Hepatocyte (in vitro differentiated cells): ENCODE results near the gene USP47. TPM values are rescaled to one million over a fixed set of nuclear protein-coding genes. Genes with fewer than 3 reads are reported as not detected.
A peak's percentile ranks its signal among the peaks of the same experiment; 100 is the strongest.

Experiments
- DNase-seq: peaks from one replicate; pipeline ENCODE4 v3.0.0-alpha.2; 2016; ENCODE audit warnings: low spot score
- H2AFZ ChIP-seq: fragments of 200-600 bp; sonication (generic); 2 replicates; pipeline ENCODE4 v1.6.0; 2016; ENCODE audit warnings: antibody characterized with exemption, mild to moderate bottlenecking
- H3K27ac ChIP-seq: fragments of 200-600 bp; sonication (generic); 2 replicates; pipeline ENCODE4 v1.5.1; 2016; ENCODE audit warnings: mild to moderate bottlenecking
- H3K27me3 ChIP-seq: fragments of 200-600 bp; sonication (generic); 2 replicates; pipeline ENCODE4 v1.6.1; 2016
- H3K36me3 ChIP-seq: fragments of 200-600 bp; sonication (generic); replicated peaks from 2 replicates; pipeline ENCODE4 v1.5.1; 2016; ENCODE audit warnings: low read depth; ENCODE audit not compliant: insufficient read depth
- H3K4me1 ChIP-seq: fragments of 200-600 bp; sonication (generic); 2 replicates; pipeline ENCODE4 v1.5.1; 2016; ENCODE audit warnings: mild to moderate bottlenecking, moderate library complexity; ENCODE audit not compliant: insufficient read depth
- H3K4me2 ChIP-seq: fragments of 200-600 bp; sonication (generic); 2 replicates; pipeline ENCODE4 v1.6.0; 2016
- H3K4me3 ChIP-seq: fragments of 200-600 bp; sonication (generic); 2 replicates; pipeline ENCODE4 v1.5.1; 2016; ENCODE audit warnings: mild to moderate bottlenecking
- H3K79me2 ChIP-seq: fragments of 200-600 bp; sonication (generic); 2 replicates; pipeline ENCODE4 v1.6.0; 2017; ENCODE audit warnings: mild to moderate bottlenecking
- H3K9me2 ChIP-seq: fragments of 200-600 bp; sonication (generic); replicated peaks from 2 replicates; pipeline ENCODE4 v1.6.0; 2017; ENCODE audit warnings: mild to moderate bottlenecking; ENCODE audit not compliant: insufficient read depth
- H3K9me3 ChIP-seq: fragments of 200-600 bp; sonication (generic); 2 replicates; pipeline ENCODE4 v1.5.1; 2016; ENCODE audit warnings: low read depth, mild to moderate bottlenecking
- H4K20me1 ChIP-seq: fragments of 200-600 bp; sonication (generic); 2 replicates; pipeline ENCODE4 v1.6.0; 2016; ENCODE audit warnings: mild to moderate bottlenecking; ENCODE audit not compliant: insufficient read depth, poor library complexity, severe bottlenecking
- EZH2 ChIP-seq: fragments of 200-600 bp; sonication (generic); IDR thresholded peaks from 2 replicates; pipeline ENCODE4 v1.6.1; 2016; ENCODE audit warnings: antibody characterized with exemption, mild to moderate bottlenecking, borderline replicate concordance
- EZH2phosphoT487 ChIP-seq: fragments of 200-600 bp; sonication (generic); IDR thresholded peaks from one replicate; pipeline ENCODE4 v1.6.1; 2018; ENCODE audit warnings: antibody characterized with exemption, mild to moderate bottlenecking, low read depth, moderate library complexity; ENCODE audit not compliant: unreplicated experiment, severe bottlenecking
- WGBS: methylation state at CpG from one replicate; pipeline ENCODE4 v1.1.6; 2016; ENCODE audit warnings: low lambda C conversion rate; ENCODE audit errors: missing lambda C conversion rate; 5-methylcytosine and 5-hydroxymethylcytosine counted together
- polyA plus RNA-seq: library from polyadenylated mRNA; unstranded; fragments of >200 nt; fragmentation: Nextera tagmentation; extraction: Ambion mirVana; gene quantifications from 2 replicates; pipeline ENCODE4 v1.2.1, GENCODE V29; 2016
- total RNA-seq: library from RNA; depleted of rRNA; stranded (reverse); fragments of >200 nt; gene quantifications from 2 replicates; pipeline ENCODE4 v1.2.3, GENCODE V29; 2014
- TF ChIP-seq, protein P1 (sequence below): fragments of 200-600 bp; sonication (generic); IDR thresholded peaks from 2 replicates; pipeline ENCODE4 v1.5.1; 2016; ENCODE audit warnings: antibody characterized with exemption, mild to moderate bottlenecking; ENCODE audit not compliant: poor library complexity

Gene USP47
- total and polyA plus RNA-seq, 2 experiments from 2014 or later: 34.0 to 76.9 TPM

DNA sequence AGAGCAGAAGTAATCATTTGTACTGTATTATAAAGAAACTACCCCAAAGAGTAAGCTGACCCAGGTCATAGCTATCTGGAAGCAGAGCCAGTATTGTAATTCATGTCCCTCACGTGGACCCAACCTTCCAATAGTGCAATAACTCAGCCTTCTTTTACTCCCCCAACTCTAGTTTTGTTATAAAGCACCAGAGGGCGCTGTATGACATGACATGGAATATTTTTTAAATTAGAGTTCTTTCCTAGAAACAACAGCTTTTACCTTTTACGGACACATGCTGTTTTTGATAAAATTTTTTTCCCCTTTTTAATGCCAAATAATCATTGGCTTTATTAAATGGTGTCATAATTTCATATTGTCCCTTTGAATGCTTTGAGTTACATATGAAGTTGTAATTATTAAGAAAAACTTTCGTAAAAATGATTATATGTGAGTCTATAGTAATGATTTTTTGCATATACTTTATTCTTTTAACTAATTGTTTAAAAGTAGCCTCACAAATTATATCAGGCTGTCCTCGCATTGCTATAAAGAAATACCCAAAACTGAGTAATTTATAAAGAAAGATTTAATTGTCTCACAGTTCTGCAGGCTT, 89.8 kb downstream of the USP47 start:
- Histone ChIP-seq H3K79me2 (no peaks in the 10 kb centered on the region), H3K27ac (no peak overlapping the region), H3K9me2 (no peaks in the 10 kb centered on the region), H4K20me1 (no peaks in the 10 kb centered on the region), H3K9me3 (no peaks in the 10 kb centered on the region), H2AFZ (no peak overlapping the region), H3K4me2 (no peak overlapping the region), H3K36me3 (no peaks in the 10 kb centered on the region), H3K4me3 (no peak overlapping the region), H3K27me3 (no peaks in the 10 kb centered on the region), H3K4me1 (no peaks in the 10 kb centered on the region)
- peak; percentile 75 for DNase-seq
- no peak for TF ChIP-seq EZH2phosphoT487
- no peak for TF ChIP-seq EZH2
- TF ChIP-seq, protein P1, sequence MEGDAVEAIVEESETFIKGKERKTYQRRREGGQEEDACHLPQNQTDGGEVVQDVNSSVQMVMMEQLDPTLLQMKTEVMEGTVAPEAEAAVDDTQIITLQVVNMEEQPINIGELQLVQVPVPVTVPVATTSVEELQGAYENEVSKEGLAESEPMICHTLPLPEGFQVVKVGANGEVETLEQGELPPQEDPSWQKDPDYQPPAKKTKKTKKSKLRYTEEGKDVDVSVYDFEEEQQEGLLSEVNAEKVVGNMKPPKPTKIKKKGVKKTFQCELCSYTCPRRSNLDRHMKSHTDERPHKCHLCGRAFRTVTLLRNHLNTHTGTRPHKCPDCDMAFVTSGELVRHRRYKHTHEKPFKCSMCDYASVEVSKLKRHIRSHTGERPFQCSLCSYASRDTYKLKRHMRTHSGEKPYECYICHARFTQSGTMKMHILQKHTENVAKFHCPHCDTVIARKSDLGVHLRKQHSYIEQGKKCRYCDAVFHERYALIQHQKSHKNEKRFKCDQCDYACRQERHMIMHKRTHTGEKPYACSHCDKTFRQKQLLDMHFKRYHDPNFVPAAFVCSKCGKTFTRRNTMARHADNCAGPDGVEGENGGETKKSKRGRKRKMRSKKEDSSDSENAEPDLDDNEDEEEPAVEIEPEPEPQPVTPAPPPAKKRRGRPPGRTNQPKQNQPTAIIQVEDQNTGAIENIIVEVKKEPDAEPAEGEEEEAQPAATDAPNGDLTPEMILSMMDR: peak; percentile 74
- WGBS: 55% methylated on average over 5 of the region's 5 CpGs

DNA sequence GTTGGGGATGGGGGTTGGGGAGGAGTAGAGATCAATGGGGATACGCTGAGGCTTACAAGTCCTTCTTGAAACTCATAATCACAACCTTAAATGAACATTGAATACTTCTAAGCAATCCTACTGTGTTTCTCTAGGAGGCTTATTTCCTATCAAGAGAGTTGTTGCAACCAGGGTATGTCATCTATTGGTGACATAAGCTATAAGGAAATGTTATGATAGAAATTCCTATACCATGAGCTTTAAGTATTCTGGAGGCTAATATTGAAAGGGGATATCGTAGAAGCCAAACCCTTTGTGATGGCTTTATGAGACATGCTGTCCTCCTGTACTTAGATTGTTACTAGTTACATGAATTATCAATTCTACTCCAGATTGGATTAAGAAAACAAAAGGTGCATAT, 93.8 kb downstream of the USP47 start:
- Histone ChIP-seq H3K4me3 (no peak overlapping the region), H3K4me2 (no peak overlapping the region), H3K9me3 (no peaks in the 10 kb centered on the region), H3K27me3 (no peaks in the 10 kb centered on the region), H3K9me2 (no peaks in the 10 kb centered on the region), H3K27ac (no peak overlapping the region), H3K79me2 (no peaks in the 10 kb centered on the region), H2AFZ (no peak overlapping the region), H3K4me1 (no peaks in the 10 kb centered on the region), H3K36me3 (no peaks in the 10 kb centered on the region), H4K20me1 (no peaks in the 10 kb centered on the region)
- TF ChIP-seq, protein P1: no peak
- TF ChIP-seq EZH2phosphoT487: no peak
- TF ChIP-seq EZH2: no peak
- 98% methylated on average over 2 of the region's 2 CpGs for WGBS
- no peak for DNase-seq

DNA sequence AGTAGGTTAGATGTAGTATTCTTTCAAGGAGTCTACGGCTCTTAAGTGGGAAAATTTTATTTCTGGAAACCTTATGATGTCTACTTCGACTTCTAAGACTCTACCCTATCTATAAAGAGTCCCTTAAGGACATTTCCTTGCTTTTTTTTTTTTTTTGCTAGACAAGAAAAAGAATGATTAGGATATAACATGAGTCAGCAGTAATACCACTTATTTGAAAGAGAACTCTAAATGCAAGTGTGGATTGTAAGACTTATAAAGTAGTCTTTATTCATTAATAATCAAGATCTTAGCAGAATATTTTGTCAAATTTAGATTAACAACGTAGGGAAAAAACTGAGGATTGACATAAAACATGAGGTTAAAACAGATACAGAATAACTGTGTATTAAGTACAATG, 95.7 kb downstream of the USP47 start:
- no peak overlapping the region for H3K4me2 ChIP-seq
- no peaks in the 10 kb centered on the region for H3K79me2 ChIP-seq
- H3K27ac ChIP-seq: no peak overlapping the region
- no peaks in the 10 kb centered on the region for H3K27me3 ChIP-seq
- WGBS: 89% methylated on average over 3 of the region's 3 CpGs
- H3K4me1 ChIP-seq: no peaks in the 10 kb centered on the region
- no peaks in the 10 kb centered on the region for H3K36me3 ChIP-seq
- no peak for DNase-seq
- no peak overlapping the region for H3K4me3 ChIP-seq
- H2AFZ ChIP-seq: no peak overlapping the region
- TF ChIP-seq EZH2phosphoT487: no peak
- no peak for TF ChIP-seq EZH2
- TF ChIP-seq, protein P1: no peak
- H3K9me3 ChIP-seq: no peaks in the 10 kb centered on the region
- no peaks in the 10 kb centered on the region for H3K9me2 ChIP-seq
- H4K20me1 ChIP-seq: no peaks in the 10 kb centered on the region
